Measurements from ENCODE around the gene ACTN1. TPM values are rescaled to one million over a fixed set of nuclear protein-coding genes. Genes with fewer than 3 reads are reported as not detected.
A peak's percentile ranks its signal among the peaks of the same experiment; 100 is the strongest.

Gene ACTN1
- total RNA-seq, 3 donors from 2014 or later: 93.7 to 607 (median 128) TPM

- no peak for TF ChIP-seq CTCF (IDR thresholded peaks at IDR 0.05)
- Histone ChIP-seq H3K36me3 (ENCODE audit: low read depth) (no peaks in the 10 kb centered on the region), H3K4me1 (ENCODE audit: low read depth) (peaks cover 2% of the 10 kb centered on the region), H3K4me3 (no peak overlapping the region), H3K9me3 (no peaks in the 10 kb centered on the region)
- ATAC-seq (no peak), DNase-seq (no peak)
- intact Hi-C loops (cut with DNase I, micrococcal nuclease): no loop called here
These were observed 84.0 kb downstream of the ACTN1 start for GRCh38 chr14:68894802-68895703.

- Histone ChIP-seq H3K9me3 (no peaks in the 10 kb centered on the region), H3K36me3 (ENCODE audit: low read depth) (no peaks in the 10 kb centered on the region), H3K4me1 (ENCODE audit: low read depth) (no peaks in the 10 kb centered on the region), H3K4me3 (no peak overlapping the region)
- peak in 1 of 3 donors; percentile 24 for DNase-seq
- TF ChIP-seq CTCF (IDR thresholded peaks at IDR 0.05): no peak
- intact Hi-C loops (cut with DNase I, micrococcal nuclease): no loop called here
- ATAC-seq: no peak
These were observed 85.0 kb downstream of the ACTN1 start for GRCh38 chr14:68894123-68894522.

GRCh38 chr14:68893566-68893965 lies 85.5 kb downstream of the ACTN1 start:
- DNase-seq (no peak), ATAC-seq (no peak)
- H3K9me3 ChIP-seq: no peaks in the 10 kb centered on the region
- no peaks in the 10 kb centered on the region for H3K4me1 ChIP-seq (ENCODE audit: low read depth)
- TF ChIP-seq CTCF (IDR thresholded peaks at IDR 0.05): no peak
- no peak overlapping the region for H3K4me3 ChIP-seq
- H3K36me3 ChIP-seq (ENCODE audit: low read depth): no peaks in the 10 kb centered on the region
- intact Hi-C loops (cut with DNase I, micrococcal nuclease): no loop called here

GRCh38 chr14:68892961-68893360 lies 86.1 kb downstream of the ACTN1 start:
- TF ChIP-seq CTCF (IDR thresholded peaks at IDR 0.05): no peak
- Histone ChIP-seq H3K9me3 (no peaks in the 10 kb centered on the region), H3K4me3 (no peak overlapping the region), H3K36me3 (ENCODE audit: low read depth) (no peaks in the 10 kb centered on the region), H3K4me1 (ENCODE audit: low read depth) (no peaks in the 10 kb centered on the region)
- intact Hi-C loops (cut with DNase I, micrococcal nuclease): no loop called here
- DNase-seq (no peak), ATAC-seq (no peak)

GRCh38 chr14:68891851-68892660 lies 87.0 kb downstream of the ACTN1 start:
- intact Hi-C loops (cut with DNase I, micrococcal nuclease): no loop called here
- TF ChIP-seq CTCF (IDR thresholded peaks at IDR 0.05): no peak
- Histone ChIP-seq H3K36me3 (ENCODE audit: low read depth) (no peaks in the 10 kb centered on the region), H3K9me3 (no peaks in the 10 kb centered on the region), H3K4me3 (no peak overlapping the region), H3K4me1 (ENCODE audit: low read depth) (no peaks in the 10 kb centered on the region)
- ATAC-seq (no peak), DNase-seq (no peak)

Measured in mucosa of descending colon (tissue), 3 donors.